HL-60/S4 treated with retinoic acid at 250 ng/mL for 4 days and 3 days (cell line): ENCODE data around the gene MRGPRF.

Source experiments
- in situ Hi-C: fragments of 300-500 bp; cut with MboI; formaldehyde crosslinking; loops from 2 replicates; pipeline ENCODE4 v1.7.0; 2022; ENCODE audit warnings: low sequenced_read_pairs

Gene MRGPRF

DNA sequence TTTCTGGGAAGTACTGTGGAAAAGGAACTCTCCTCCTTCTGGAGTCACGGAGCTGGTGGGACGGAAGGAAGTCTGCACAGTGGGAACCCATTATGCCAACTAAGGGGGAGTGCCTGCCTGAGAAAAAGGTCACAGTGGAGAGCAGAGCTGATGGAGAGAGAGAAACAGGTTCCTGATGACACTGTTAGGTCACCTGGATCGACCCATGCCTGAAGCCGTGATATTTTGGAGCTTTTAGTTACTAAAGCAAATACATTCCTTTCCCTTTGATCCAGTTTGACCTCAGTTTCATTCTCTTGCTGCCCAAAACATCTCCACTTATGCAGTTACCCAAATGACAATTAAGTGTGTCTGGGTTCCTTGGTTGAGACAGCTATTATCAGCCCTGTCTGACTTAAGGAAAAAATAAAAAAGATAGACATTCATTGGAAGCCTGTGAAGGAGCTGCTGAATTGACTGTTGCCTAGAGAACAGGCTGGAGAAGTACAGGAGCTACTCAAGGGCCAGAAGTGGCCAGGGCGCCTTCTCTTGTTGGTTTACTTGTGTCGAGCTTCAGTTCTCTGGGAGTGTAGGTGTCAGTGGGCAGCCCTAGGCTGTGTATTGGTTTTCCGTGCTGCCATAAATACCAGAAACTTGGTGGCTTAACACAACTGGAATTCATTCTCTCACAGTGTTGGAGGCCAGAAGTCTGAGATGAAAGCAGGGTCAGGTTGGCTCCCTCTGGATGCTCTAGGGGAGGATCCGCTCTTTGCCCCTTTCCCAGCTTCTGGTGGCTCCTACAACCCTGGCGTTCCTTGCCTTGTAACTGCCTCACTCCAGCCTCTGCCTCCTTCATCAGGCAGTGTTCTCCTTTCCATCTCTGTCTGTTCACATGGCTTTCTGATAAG, 45.9 kb downstream of the MRGPRF start:
- in situ Hi-C loops = no loop called here

DNA sequence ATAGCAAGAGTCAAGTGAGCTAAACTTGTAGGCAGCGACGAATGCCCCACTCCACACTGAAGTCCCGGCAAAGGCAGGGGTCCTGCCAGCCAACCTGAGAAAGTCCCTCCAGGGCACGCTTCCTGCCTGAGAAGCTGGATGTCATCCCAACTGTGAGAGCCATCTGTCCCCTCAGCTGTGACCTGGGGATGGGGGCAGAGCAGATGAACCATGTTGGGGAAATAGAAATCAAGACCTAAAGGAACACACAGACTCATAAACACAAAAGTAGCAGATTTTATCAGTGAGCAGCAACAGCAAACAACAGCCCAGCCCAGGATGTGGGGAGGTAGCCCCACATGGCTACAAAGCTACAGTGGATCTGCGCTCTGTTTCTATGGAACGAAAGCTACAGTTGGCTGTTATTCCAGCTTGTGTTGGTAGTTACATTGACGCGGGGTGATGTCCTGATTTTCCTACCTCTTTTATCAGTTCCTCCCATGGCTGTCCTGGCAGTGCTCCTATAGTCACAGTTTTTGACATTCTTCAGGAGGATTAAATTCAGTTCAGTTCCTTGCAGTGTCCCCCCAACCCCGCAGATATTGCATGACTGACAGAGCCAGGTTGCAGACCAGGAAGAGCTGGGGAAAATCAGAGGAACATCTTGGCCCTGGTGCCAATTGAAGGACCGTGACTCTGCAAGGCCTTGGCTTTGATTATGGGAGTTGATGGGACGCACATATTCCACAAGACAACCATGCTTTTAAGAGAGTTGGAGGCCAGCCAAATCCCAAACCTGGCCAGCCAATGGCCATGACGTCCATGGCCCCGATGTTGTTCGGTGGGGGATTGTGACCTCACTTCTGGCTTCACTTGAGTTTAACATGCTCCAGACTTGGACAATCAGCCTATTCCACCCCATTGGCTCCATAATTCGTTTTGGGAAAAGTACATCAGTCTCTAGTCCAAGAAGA, 46.9 kb downstream of the MRGPRF start:
- in situ Hi-C loops = no loop called here

DNA sequence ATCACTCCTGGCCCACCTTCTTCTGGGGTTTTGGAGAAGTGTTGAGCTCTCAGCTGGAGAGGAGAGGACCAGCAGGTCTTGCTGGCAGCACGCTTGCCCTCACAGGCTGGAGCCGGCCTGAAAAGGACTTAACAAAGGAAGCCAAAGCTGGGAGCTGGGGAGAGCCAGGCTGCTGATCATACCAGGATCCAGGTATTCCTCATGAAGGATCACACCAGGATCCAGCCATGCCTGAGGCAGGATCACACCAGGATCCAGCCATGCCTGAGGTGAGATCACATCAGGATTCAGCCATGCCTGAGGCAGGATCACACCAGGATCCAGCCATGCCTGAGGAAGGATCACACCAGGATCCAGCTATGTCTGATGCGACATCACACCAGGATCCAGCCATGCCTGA, 49.3 kb downstream of the MRGPRF start:
- in situ Hi-C loops = no loop called here

GRCh38 chr11:68962527-68963250, 50.4 kb downstream of the MRGPRF start:
- in situ Hi-C loops = no loop called here

DNA sequence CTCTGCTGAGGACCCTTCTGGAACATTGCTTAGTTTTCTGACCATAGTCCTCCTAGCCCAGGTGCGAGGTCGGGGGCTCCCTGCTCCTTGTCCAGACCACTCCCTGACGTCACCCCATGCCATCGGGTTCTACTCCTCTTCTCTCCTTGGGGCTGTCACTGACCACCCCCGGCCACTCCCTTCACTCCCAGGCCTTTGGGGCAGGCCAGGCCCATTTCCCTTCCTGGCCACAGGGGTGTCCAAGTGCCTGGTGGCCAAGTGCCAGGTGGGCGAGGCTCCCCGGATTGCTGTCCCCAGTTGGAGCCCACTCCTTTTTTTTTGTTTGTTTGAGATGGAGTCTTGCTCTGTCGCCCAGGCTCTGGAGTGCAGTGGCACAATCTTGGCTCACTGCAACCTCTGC, 51.8 kb downstream of the MRGPRF start:
- in situ Hi-C loops = no loop called here

DNA sequence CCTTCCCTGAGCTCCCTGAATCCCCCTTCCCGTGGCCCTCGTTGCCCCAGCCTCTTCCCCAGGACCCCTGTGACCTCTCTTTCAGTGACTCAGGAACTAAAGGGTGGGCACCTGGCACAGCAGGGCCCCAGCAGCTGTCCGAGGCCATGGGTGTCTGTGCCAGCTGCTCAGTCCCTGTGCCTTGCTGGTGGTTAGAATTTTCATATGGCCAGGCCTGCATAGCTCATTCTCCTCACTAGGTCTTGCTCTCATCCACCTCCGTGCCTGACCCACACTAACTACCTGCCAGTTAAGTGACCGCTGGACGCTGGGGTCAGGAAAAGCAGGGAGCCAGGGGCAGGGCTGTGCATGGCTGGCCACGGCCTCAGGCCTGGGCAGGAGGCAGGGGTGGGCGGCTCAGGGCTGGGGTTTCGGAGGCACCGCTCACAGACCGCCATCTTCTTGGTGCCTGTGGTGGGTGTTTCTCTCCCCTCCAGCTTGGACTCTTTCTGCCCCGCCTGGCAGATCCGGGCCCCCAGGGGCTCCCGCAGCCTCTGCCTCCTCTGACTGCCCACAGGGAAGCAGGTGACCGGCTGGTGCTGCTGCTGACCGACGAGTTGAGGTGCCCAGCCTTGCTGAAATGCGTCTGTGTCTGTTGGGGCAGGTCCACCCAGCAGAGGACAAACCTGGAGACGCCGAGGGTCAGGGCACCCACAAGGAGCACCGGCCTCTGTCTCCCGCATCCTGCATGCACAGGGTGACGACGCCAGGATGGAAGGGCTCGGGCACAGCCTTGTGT, 52.6 kb downstream of the MRGPRF start:
- in situ Hi-C loops = no loop called here

- in situ Hi-C loops = no loop called here
Measured at GRCh38 chr11:68959465-68960293, 53.4 kb downstream of the MRGPRF start.

DNA sequence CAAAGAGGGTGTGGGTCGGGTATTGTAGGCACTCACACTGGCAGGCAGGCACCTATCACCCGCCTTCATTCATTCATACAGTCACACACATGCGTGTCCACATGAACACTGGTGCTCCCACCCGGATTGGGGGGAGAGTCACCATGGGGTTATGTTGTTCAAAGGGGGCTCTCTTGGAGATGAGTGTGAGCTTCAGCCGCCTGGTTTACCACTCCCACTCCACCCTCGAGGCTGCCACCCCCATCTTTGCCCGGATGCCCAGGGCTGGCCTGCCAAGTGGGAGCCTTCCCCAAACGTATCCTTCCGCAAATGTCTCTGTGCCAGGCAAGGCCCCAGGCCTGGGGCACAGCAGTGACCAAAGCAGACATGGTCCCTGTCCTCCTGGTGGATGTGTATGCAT, 54.8 kb downstream of the MRGPRF start:
- in situ Hi-C loops = no loop called here

DNA sequence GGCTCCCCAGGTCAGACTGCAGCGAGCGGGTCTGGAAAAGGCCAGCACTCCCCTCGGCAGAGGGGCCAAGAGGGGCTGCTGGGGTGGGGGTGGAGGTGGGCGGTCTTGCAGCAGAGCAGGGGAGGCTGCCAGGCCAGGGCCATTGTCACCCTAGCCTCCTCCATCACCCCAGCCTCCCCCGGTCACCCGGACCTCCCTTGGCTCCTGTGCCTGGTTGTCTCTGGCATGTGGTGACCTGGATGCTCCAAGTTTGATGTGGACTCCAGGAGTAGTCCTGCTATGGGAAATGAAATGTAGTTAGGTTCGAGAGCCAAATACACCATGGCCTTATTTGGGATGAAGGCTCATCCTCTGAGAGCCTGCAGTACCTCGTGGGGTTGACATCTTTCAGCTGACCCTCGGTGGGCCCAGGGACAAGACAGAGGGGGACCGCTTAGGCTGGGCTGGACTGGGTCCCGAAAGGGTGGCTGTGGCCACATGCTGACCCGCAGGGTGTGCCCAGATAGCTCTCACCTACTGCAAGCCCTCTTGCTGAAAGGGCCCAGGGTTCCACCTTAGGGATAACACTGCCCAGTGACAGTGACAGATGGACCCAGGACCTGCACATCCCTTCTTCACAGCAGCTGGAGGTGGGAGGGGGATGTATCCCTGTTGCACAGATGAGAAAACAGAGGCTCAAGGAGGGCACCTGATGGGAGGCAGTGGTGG, 56.3 kb downstream of the MRGPRF start:
- in situ Hi-C loops = no loop called here

DNA sequence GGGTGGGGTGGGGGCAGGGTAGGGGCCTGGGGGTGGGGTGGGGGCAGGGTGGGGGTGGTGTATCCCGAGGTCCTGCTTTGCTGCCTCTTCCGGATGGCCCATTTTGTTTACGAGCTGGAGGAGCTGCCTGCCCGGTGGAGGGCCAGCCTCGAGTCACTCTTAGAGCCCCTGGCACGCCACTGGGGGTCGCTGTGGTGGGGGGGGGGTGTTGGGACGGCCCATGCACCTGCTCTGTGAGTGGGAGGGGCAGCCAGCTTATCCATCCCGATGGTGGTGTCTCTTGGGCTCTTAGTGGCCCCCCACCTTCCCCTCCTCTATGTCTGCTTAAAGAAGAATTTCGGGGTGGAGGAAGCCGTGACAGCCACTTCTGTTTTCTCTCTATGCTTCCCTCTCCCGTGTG, 56.9 kb downstream of the MRGPRF start:
- in situ Hi-C loops = no loop called here

- in situ Hi-C loops = no loop called here
Measured at GRCh38 chr11:68955607-68955958, 57.5 kb downstream of the MRGPRF start.

DNA sequence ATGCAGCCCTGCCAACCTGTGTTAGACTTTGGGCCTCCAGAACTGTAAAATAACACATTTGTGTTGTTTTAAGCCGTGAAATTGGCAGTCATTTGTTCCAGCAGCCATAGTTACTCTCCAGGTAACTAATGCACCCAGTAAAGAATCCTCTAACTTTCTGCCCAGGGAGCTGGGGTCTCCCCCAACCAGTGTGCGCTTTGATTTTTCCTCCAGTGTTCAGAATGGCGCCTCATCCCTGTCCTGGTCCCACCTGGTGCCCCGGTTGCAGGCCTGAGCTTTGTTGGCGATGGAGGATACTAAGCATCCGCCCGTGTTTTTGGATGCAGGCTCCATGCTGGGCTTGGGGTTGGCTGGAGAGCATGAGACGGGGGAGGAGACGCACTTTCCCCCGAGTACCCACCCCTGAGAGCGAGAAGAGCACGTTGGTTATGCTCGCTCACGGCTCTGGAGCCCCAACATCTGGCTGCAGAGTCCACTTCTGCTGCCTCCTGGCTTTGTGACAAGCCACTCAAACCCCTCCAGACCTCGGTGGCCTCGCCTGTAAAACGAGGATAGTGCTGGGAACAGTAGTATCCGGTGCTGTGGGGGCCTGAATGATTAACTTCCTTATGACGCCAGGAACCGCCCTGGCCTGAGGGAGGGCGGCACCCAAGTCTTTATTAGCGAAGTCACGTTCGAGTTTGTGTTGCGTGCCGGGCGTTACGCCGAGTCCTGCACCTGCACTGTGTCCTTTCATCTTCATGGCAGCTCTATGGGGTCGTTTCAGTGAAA, 58.0 kb downstream of the MRGPRF start:
- in situ Hi-C loops = no loop called here
